Activated T-cell treated with anti-CD3 and anti-CD28 coated beads for 4 hours (primary cell): ENCODE measurements around the gene PACSIN2.
"Not testable (repeated sequence)": the region's sequence is repeated elsewhere in the genome, so short reads cannot be mapped to it uniquely, and the experiment has no call there.

Source experiments
- DNase-seq: peaks from one replicate; pipeline ENCODE4 v3.0.0-alpha.2; 2020

The PACSIN2 gene

DNA sequence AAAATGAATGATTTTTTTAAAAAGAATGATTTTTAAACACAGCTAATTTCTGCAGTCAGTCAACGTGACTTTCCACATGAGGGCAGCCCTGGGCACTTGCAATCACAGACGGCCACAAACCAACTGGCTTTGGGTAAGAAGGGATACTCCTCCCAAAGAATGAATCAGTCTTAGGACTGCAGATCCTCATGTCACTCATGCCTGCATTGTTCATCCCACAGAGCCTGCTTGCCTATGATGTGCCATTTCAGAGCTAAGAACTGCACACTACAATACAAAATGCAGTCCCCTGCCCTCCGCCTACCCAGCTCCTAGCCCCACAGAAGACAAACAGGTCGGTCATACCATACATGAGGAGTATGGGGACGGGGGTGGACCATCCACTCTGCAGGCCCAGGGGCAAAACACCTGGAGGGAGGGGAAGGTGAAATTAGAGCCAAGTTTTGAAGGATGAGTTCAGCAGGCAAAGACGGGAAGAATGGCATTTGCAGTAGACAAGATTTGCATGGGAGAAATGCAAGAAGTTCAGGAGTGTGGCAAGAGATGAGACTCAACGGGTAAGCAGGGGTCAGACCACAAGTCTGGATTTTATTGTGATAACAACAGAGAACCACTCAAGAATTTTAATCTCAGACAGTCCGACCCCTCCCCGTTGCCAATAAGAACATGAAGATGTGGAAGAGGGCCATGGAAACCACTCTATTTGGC lies 24.7 kb downstream of the PACSIN2 start:
- no peak for DNase-seq

DNA sequence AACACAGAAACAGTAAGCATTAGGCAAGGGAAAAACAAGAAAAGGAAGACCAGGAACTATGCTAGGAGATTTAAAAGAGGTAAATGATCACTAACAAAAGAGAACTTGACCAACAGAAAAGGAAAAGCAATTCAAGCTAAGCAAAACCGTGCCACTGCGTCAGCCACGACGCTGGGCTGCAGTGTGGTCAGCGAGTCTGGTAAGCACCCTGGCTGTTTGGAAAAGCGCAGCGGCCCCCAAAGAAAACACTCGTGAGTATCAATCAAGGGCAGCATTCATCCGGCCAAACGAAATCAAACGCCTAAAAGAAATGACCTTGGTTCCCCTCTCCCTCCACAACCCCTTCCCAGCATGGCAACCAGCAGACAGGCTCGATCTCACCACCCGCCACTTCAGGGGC lies 28.8 kb downstream of the PACSIN2 start:
- no peak for DNase-seq

DNA sequence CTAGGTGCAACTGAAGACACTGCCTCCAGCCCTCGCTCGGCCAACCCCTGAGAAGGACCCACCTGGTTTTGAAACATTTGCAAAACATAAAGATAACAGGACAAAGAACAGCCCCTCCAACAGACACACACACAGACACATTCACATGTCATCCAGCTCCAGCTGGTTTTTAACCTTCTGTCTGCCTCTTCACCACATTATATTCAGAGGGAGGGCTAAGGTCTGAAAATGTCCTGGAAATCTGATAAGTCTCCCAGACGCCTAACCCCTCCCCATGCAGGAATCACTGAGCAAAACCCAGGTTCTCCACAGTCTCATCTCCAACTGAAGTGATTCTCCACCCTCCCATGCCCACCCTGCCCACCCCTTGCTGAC lies 29.4 kb downstream of the PACSIN2 start:
- DNase-seq = no peak

GRCh38 chr22:42984814-42985530 lies 30.0 kb downstream of the PACSIN2 start:
- no peak for DNase-seq

DNA sequence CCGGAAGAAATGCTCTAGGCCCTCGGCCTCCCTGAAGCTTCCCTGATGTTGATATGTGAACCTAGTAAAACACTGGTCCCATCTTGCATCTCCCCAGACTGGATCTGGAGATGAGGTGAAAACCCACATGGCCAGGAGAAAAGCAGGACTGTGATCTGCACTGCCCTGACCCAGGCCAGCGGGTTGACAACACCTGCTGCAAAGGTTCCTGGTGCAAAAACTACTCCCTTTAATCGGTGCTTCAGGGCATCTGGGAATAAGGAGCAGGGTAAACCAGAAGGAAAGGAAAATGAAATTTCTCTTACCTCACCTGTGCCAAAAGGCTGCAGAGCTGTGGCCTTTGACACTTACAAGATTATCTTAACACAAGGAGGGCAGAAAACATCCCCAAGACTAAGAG lies 30.6 kb downstream of the PACSIN2 start:
- DNase-seq = no peak

DNA sequence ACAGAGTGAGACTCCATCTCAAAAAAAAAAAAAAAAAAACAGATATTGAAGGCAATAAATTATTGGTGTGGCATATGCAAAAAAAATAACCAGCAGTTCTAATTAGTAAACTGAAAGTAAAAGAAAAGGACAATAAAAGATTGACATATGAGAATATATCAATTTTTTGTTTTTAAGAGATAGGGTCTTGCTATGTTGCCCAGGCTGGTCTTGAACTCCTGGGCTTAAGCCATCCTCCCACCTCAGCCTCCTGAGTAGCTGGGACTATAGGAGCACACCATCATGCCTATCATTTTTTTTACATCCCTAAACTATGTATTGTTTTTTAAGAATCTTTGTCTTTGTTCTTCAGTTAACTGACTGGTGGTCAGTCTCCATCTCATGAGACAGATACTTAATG lies 31.5 kb downstream of the PACSIN2 start:
- no peak for DNase-seq

GRCh38 chr22:42979606-42980005 lies 35.3 kb downstream of the PACSIN2 start:
- DNase-seq = no peak

DNA sequence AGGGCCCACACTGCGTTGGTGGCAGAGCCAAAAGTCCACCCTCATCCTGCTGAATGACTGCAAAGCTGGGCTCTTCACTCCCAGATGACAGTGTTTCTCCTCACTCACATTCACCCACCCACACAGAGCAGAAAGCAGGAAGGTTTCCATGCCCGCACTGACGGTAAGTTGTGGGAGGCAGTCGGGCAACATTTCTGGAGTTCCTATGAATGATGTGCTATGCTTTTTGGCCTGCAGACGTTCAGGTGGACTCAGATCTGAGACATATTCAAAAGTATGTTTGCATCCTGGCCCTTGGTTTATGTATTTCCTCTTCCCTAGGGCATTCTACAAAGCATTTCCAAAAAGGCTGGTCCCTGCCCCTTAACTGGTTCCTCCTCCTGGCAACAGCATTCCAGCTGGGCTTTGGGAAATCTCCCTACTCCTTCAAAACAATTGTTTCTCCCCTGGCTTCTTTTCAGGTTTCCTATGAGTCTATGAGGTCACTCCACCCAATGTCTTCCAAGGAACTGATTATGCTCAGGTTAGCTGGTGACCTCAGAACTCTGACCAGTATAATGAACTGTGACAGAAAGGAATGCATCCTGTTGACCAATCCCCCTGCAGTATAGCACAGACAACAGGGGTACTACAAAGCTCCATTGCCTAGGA lies 36.4 kb downstream of the PACSIN2 start:
- DNase-seq = no peak

DNA sequence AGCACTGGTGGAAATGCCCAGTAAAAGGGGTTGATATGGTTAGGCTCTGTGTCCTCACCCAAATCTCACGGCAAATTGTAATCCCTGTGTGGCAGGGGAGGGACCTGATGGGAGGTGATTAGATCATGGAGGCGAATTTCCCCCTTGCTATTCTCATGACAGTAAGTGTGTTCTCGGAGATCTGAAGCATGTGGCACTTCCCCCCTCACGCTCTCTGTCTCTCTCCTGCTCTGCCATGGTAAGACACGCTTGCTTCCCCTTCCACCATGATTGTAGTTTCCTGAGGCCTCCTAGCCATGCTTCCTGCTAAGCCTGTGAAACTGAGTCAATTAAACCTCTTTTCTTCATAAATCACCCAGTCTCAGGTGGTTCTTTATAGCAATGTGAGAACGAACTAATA lies 37.4 kb downstream of the PACSIN2 start:
- DNase-seq = no peak

GRCh38 chr22:42976217-42976933 lies 38.6 kb downstream of the PACSIN2 start:
- DNase-seq = no peak

DNA sequence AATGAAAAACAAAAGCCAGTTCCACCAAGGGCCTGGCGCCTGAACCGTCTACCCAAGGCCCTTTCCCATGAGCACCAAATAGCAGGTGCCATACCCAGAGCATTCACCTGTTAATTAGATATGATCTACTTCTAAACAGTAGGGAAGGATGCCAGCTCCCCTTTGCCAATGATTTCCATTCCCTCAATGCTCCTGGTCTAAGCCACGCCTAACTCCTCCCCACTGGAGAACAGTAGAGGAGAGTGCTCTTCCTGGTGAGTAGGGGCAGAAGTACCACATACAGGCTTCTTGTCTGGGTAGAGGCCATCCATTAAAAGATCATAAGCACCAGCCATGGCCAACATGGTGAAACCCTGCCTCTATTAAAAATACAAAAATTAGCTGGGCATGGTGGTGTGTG lies 40.7 kb downstream of the PACSIN2 start:
- no peak for DNase-seq

DNA sequence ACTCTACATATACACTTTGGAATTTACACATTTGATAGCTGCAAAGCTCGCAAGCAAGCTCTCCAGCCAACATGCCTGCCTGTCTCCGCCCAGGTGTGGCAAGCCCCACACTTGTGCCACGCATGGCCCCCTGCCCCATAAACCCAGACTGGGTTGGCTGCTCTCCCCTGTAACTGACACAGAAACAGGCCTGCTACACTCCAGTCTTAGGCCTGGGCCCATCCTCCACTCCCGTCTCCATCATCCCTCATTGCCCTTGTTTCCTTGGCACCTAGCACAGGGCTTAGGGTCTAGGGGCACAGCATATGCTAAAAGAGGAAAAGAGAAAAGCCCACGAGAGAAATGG lies 41.4 kb downstream of the PACSIN2 start:
- no peak for DNase-seq

DNA sequence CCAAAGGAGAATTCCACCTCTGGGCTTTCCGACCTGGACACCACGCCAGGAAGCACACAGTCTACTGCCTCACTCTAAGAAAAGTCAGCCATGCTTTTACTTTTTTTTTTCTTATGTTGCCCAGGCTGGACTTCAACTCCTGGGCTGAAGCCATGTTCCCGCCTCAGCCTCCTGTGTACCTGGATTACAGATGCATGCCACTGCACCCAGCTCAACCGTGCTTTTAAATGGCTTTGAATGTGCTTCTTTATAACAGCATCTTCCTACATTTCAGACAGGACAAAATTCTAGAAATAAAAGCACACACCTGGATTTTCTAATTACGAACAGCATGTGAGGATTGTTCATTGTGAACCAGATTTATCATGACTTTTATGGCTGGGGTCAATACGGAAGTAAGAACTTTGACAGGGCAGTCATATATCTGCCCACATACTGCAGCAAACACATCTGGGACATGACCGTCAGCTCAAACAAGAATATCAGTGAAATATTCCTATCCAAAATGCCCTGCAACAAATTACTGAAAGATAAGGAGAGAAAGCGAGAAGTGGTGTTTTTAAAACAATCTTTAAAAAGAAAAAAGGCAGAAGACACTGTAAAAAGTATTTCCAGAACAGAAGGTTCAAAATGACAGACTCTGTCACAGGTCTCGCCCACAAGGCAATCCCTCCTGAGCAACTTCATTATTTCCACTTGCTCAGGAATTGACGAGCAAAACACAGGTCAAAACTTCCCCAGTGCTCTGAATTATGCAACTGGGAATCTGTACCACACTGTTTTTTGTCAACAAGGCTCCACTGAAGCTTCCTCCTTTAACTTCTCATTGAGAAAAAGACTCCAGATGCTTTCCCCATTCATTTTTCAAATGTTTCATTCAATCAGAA lies 42.1 kb downstream of the PACSIN2 start:
- DNase-seq = no peak

DNA sequence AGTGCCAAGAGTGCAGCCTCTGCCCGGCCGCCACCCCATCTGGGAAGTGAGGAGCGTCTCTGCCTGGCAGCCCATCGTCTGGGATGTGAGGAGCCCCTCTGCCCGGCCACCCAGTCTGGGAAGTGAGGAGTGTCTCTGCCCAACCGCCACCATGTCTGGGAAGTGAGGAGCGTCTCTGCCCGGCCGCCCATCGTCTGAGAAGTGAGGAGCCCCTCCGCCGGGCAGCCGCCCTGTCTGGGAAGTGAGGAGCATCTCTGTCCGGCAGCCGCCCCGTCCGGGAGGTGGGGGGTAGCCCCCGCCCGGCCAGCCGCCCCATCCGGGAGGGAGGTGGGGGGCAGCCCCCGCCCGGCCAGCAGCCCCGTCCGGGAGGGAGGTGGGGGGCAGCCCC lies 43.5 kb downstream of the PACSIN2 start:
- DNase-seq = not testable (repeated sequence)

DNA sequence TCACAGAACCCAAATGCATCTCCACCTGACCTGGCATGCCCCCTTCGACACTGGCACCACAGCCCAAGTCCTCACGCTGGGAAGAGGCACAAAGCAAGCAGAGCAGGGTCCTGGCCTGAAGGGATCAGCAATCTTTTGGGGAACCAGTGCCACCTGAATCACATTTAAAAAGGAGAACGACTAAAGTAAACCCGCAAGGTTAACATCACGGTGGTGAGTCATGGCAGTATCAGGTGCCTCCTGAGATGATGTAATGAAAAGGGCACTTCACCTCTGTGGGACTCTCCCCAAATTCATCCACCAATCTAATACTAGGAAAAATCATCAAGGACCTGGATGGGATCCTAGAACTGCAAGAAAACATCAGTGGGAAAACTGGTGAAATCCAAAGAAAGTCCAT lies 44.9 kb downstream of the PACSIN2 start:
- DNase-seq = no peak

GRCh38 chr22:42969348-42969975 lies 45.5 kb downstream of the PACSIN2 start:
- DNase-seq = no peak

DNA sequence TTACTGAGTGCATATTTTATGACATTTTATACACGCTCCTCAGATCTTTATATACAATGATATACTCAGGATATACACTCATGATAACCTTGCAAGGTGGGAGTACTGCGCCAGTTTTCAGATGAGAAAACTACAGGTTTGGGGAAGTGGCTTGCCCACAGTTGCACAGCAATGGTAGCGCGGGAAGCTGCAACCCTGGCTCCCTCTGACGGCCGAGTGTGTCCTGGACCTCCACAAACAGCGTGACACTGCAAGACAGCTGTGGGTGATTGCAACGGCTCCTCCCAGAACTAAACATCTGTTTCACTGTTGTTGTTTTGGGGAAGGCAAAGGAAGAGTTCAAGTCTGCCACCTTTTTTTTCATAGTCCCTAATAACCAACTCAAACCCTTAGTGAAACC lies 47.0 kb downstream of the PACSIN2 start:
- no peak for DNase-seq

- no peak for DNase-seq
These were observed 47.9 kb downstream of the PACSIN2 start for GRCh38 chr22:42967005-42967404.

- DNase-seq = no peak
These were observed 48.5 kb downstream of the PACSIN2 start for GRCh38 chr22:42966497-42966896.

DNA sequence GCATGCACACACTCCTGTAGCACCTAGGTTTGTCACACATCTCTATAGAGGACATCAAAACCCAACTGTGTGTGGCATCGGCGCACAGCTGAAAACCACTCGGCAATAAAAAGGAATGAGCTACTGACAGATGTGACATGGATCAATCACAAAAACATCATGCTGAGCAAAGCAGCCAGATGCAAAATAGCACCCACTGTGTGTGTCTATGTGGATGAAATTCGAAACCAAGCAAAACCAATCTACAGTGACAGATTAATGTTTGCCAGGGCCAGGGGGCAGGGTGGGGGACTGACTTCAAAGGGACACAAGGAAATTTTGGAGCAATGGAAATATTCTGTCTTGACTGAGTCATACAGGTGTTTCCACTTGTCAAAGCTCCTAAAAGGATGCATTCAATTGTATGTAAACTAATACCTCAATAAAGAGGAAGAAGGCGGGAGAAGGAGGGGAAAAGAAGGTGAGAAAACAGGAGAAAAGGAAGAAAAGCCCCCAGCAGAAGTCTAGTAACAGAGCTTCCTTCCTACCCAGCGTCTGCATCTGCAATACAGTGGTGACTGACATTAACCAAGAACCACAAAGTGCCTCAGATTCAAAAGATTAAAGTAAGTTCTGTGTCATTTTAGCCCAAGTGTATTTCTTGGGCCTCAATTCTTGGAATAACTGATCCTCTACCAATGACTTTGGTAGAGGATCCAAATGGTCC lies 49.8 kb downstream of the PACSIN2 start:
- no peak for DNase-seq

- DNase-seq = no peak
These were observed 51.7 kb downstream of the PACSIN2 start for GRCh38 chr22:42963231-42963595.
